ENCODE results near the gene CDC42EP4.

Gene CDC42EP4

GRCh38 chr17:73251871-73252270, 59.9 kb downstream of the CDC42EP4 start:
- H3K36me3 ChIP-seq (ENCODE audit: control insufficient read depth, insufficient read depth, low read length): peaks cover 2% of the 10 kb centered on the region; the same call in 1 of the 2 replicates
- TF ChIP-seq CTCF (IDR thresholded peaks at IDR 0.05; ENCODE audit: insufficient read depth, low read length, poor library complexity, severe bottlenecking): no peak
- no peak overlapping the region for H3K4me3 ChIP-seq (replicated peaks; ENCODE audit: low read depth, low read length)
- DNase-seq (ENCODE audit: extremely low read depth, insufficient read length): no peak
- no peaks in the 10 kb centered on the region for H3K27me3 ChIP-seq (replicated peaks; ENCODE audit: control insufficient read depth, insufficient read depth, low read length)

- Histone ChIP-seq H3K36me3 (ENCODE audit: control insufficient read depth, insufficient read depth, low read length) (peaks cover 2% of the 10 kb centered on the region), H3K4me3 (replicated peaks; ENCODE audit: low read depth, low read length) (no peak overlapping the region), H3K27me3 (replicated peaks; ENCODE audit: control insufficient read depth, insufficient read depth, low read length) (no peaks in the 10 kb centered on the region)
- no peak for TF ChIP-seq CTCF (IDR thresholded peaks at IDR 0.05; ENCODE audit: insufficient read depth, low read length, poor library complexity, severe bottlenecking)
- DNase-seq (ENCODE audit: extremely low read depth, insufficient read length): no peak
Measured at GRCh38 chr17:73250851-73251640, 60.8 kb downstream of the CDC42EP4 start.

GRCh38 chr17:73249700-73250099, 62.1 kb downstream of the CDC42EP4 start:
- no peak for TF ChIP-seq CTCF (IDR thresholded peaks at IDR 0.05; ENCODE audit: insufficient read depth, low read length, poor library complexity, severe bottlenecking)
- Histone ChIP-seq H3K36me3 (ENCODE audit: control insufficient read depth, insufficient read depth, low read length) (peaks cover 2% of the 10 kb centered on the region), H3K27me3 (replicated peaks; ENCODE audit: control insufficient read depth, insufficient read depth, low read length) (no peaks in the 10 kb centered on the region), H3K4me3 (replicated peaks; ENCODE audit: low read depth, low read length) (no peak overlapping the region)
- no peak for DNase-seq (ENCODE audit: extremely low read depth, insufficient read length)

GRCh38 chr17:73248532-73248931, 63.3 kb downstream of the CDC42EP4 start:
- no peak for DNase-seq (ENCODE audit: extremely low read depth, insufficient read length)
- H3K27me3 ChIP-seq (replicated peaks; ENCODE audit: control insufficient read depth, insufficient read depth, low read length): no peaks in the 10 kb centered on the region
- H3K36me3 ChIP-seq (ENCODE audit: control insufficient read depth, insufficient read depth, low read length): peaks cover 2% of the 10 kb centered on the region
- no peak for TF ChIP-seq CTCF (IDR thresholded peaks at IDR 0.05; ENCODE audit: insufficient read depth, low read length, poor library complexity, severe bottlenecking)
- H3K4me3 ChIP-seq (replicated peaks; ENCODE audit: low read depth, low read length): no peak overlapping the region

- Histone ChIP-seq H3K27me3 (replicated peaks; ENCODE audit: control insufficient read depth, insufficient read depth, low read length) (no peaks in the 10 kb centered on the region), H3K36me3 (ENCODE audit: control insufficient read depth, insufficient read depth, low read length) (peaks cover 2% of the 10 kb centered on the region), H3K4me3 (replicated peaks; ENCODE audit: low read depth, low read length) (no peak overlapping the region)
- DNase-seq (ENCODE audit: extremely low read depth, insufficient read length): no peak
- TF ChIP-seq CTCF (IDR thresholded peaks at IDR 0.05; ENCODE audit: insufficient read depth, low read length, poor library complexity, severe bottlenecking): peak; percentile 1
Measured at GRCh38 chr17:73247726-73248125, 64.1 kb downstream of the CDC42EP4 start.

Measured in GM06990 (cell line).